SK-N-MC (cell line): Measurements from ENCODE around the gene VIPR2.

ENCODE experiments used
- EZH2 ChIP-seq: fragments of 200-600 bp; sonication (generic); IDR thresholded peaks from one replicate; pipeline ENCODE4 v1.6.1; 2017; ENCODE audit warnings: antibody characterized with exemption
- POLR2AphosphoS5 ChIP-seq: IDR thresholded peaks from 2 replicates; pipeline ENCODE4 v1.6.1; 2012; ENCODE audit warnings: mild to moderate bottlenecking, low read depth, low read length, borderline replicate concordance

DNA sequence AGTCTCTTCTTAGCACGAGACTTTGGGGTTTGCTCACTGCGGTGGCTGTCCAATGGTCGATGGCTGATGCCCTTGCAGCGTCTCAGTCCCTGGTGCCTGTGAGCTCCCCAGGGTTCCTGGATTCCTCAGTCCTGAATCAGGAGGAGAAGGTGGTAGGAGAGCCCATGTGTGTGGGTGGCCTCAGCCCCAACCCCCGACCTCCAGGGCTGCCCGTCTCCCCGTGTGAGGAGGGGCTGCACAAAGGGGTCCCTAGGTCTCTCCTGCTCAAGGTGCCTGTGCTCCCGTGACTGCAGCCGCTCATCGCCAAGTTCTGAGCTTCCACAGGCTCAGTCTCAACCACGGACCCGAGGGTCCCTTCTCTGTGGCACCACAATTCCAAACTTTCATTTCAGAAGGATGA lies 142.9 kb downstream of the VIPR2 start:
- TF ChIP-seq POLR2AphosphoS5 (no peak), EZH2 (no peak)
